ENCODE measurements around the gene NCBP3.

NCBP3 gene, protein sequence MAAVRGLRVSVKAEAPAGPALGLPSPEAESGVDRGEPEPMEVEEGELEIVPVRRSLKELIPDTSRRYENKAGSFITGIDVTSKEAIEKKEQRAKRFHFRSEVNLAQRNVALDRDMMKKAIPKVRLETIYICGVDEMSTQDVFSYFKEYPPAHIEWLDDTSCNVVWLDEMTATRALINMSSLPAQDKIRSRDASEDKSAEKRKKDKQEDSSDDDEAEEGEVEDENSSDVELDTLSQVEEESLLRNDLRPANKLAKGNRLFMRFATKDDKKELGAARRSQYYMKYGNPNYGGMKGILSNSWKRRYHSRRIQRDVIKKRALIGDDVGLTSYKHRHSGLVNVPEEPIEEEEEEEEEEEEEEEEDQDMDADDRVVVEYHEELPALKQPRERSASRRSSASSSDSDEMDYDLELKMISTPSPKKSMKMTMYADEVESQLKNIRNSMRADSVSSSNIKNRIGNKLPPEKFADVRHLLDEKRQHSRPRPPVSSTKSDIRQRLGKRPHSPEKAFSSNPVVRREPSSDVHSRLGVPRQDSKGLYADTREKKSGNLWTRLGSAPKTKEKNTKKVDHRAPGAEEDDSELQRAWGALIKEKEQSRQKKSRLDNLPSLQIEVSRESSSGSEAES

DNA sequence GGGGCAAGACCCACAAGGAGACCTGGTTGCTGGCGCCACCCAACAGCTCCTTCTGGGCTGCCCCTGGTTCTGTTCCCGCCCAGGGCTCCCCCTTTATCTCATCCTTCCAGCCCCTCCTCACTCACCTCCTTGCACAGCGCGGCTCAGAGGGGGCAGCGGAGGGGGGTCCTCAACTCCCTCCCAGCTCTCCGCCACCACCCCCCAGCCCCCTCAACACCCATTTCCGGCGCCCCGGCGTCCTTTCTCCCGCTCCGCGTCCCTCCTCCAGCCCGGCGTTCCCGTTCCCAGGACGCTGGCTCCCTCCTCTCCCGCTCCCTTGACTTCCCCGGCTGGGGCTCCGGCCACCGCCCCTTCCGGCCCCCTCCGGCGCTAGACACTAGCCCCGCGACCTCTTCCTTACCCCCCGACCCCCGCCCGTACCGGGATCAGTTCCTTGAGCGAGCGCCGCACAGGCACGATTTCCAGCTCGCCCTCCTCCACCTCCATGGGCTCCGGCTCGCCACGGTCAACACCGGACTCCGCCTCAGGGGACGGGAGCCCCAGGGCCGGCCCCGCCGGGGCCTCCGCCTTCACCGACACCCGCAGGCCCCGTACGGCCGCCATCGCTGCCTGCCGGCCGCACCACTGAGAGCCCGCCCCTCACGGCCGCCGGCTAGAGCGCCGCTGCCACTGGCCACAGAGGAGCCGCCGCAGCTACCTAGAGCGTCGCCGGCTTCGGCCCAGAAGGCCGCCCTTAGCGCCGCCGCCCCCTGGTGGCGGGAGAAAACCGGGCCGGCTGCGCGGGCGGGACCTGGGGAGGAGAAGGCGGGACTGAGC is at the start of gene NCBP3:
Gene NCBP3 (minus strand): TSS at position 626 of the 816 bp plus-strand sequence. CDS start 23 bp downstream, at position 603.
- peak; percentile 84 to 92 for DNase-seq (ENCODE audit: low read depth in 2 of 2)

DNA sequence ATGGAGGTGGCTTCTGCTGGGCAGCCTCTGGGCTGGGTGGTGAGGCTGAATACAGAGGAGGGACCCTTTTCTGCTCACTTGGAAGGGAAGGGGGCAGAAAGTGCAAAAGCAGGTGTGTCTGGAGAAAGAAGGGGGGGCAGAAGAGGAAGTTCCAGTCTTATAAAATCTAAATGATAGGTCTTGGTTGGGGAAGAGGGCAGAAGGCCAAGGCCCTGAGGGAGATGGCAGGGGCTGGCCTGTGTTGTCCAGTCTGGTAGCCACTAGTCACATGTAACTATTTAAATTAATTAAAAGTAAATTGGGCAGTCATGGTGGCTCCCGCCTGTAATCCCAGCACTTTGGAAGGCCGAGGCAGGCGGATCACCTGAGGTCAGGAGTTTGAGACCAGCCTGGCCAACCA is 49.3 kb upstream of the NCBP3 start:
- DNase-seq (ENCODE audit: low read depth in 2 of 2), result no peak

DNA sequence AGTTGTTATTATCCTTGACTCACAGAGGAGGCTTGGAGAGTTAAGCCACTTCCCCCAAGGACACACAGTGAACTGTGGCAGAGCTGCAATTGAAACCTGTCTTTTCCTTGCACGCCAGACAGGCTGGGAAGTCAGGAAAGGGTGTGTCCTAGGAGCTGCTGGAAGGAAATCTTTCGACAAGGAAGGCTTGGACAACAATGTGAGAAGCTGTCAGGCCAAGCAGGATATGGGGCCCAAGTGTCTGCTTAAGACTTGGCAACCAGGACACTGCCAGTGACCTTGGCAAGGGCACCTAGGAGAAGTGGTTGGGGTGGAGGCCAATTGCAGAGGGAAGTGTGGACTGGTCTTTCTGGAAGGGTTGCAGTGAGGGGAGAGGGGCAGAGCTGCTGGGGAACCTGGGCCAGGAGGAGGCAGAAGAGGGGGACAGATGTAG is 48.9 kb upstream of the NCBP3 start:
- no peak for DNase-seq (ENCODE audit: low read depth in 2 of 2)

DNA sequence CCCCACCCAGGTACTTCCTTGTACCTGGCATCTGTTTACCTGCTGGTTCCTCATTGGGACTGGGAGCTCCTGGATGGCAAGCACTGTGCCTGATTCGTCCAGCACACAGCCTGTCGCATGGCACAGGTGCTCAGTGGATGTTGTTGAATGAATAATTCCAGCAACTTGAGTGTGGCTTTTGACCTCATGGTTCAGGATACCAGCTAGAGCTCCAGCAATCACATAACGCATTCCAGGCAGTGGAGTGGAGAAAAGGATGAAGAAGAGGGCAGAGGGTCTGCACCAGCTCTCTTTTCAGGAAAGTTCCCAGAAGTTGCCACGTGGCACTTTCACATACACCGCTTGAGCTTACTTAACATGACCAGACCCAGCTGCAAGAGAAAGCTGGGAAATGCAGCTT is 48.1 kb upstream of the NCBP3 start:
- DNase-seq (ENCODE audit: low read depth in 2 of 2), result no peak

DNA sequence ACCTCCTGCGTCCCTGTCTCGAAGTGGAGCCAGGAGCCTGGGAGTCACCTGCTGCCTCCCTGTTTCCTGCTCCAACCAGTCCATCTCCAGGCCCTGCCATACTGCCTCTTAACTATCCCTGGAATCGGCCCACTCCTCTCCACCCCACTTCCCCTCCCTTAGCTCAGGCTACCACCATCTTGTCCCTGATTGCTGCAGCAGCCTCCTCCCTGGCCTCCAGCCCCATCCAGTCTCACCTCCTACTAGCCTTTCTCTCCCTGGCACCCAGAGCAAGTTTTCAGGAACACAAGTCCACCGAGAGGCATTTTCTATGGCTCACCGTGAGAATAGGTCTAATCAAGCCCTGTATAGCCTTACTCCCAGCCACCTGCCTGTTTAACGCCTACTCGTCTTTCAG is 47.7 kb upstream of the NCBP3 start:
- no peak for DNase-seq (ENCODE audit: low read depth in 2 of 2)

DNA sequence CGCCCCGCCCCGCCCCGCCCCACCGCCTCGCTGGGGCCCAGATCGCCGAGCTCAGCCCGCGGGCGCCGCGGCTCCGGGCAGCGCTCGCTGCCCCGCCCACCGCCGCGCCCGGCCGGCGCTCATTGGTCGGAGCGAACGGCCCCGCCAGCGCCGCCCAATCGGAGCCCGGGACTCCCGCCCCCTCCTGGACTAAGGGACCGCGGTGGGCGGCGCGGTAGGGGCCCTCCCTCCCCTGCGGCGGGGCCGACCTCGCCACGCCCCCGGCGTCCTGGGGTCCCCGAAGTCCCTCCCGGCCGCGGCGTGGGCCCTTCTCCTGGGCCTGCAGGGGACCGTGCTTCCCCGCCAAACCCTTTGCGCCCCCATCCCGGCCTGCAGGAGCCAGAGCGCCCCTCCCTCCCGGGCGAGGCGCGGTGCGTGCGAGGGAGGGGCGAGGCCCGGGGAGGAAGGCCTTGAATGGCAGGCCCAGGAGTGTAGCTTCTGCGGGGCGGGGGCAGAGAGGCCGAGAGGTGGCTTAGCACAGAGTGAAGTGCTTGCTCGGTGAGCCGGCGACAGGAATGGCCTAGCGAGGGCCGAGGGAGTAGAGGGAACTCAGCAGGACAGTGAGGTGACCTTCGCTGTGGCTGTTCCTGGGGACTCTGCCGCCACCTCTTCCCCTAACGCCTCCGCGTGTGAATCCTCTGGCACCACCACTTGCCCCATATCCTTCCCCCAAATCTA is 47.1 kb upstream of the NCBP3 start, which contains the start of gene CAMKK1:
Gene CAMKK1 (minus strand): TSS at position 51 of the 717 bp plus-strand sequence. CDS start 7,366 bp downstream, outside the sequence.
- DNase-seq (ENCODE audit: low read depth in 2 of 2), result peak; percentile 83 to 89

DNA sequence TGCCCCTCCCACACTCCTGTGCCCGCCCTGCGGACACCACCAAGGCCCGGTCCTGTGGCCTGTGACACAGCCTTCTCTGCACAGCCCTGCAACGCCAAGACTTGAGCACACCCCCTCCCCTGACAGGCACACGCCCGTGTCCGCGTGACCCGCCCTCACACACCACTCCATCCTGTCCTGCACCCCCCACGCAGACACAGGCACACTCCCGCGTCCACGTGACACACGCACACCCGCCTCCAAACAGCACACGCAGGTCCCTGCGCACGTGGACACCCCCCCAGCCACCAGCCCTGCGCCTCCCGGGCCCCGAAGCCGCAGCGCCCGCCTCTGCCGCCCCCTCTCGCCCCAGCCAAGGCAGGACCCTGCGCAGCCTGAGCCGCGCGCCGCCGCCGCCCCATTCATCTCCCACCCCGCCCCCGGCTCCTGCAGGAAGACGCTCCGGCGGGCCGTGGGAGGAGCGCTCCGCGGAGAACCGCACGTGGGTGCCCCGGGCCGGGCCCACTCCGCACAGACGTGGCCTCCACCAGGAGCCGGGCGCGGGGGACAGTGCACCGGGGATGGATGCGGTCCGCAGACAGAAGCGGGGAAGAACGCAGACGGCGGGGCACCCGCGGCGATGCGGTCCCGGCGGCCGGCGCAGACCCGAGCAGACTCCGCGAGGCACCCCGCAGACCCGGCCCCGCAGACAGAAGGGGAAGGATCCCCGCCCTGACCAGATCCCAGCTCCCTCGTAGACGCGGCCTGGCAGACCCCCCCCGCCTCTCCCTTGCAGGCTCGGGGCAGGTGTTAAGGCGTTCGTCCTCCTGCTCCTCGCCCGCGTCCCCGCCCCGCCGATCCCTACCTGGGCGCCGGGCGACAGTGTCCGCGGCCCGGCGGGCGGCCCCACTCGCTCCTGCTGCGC is 46.3 kb upstream of the NCBP3 start:
- peak; percentile 27 to 40 for DNase-seq (ENCODE audit: low read depth in 2 of 2)

DNA sequence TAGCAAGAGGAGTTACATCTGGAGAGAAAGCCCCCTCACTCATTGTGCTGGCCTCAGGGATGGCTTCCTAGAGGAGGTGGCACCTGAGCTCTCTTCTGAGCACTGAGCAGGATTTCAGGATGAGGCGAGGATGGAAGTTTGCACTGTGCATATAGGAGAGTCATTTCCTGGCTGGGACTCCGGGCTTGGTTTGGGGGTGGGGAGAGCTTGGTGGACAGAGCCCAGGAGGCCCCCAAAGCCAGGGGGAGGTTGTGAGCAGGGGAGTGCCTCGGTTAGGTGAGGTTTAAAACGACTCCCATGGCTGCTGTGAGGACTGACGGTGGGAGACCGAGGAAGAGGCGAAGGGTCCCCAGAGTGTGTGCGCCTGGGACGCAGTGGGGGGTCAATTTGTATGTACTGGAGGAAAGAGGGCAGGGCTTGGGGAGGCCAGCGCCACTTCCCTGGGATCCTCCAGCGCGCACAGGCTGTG is 45.6 kb upstream of the NCBP3 start:
- no peak for DNase-seq (ENCODE audit: low read depth in 2 of 2)

DNA sequence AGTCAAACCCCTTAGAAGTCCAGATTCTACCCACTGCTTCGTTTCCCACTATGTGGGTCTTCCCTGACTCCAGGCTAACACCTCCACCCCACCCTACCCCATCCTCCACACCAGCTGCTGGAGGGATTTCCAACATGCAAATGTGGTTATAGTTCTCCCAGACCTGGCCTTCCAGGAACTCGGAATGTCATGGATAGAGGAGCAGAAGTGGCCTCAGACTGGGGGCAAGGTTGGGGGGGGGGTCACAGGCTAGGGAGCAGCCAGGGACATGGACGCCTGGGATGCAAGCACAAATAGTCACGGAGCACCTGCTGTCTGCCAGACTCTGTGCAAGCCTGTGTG is 44.8 kb upstream of the NCBP3 start:
- no peak for DNase-seq (ENCODE audit: low read depth in 2 of 2)

DNA sequence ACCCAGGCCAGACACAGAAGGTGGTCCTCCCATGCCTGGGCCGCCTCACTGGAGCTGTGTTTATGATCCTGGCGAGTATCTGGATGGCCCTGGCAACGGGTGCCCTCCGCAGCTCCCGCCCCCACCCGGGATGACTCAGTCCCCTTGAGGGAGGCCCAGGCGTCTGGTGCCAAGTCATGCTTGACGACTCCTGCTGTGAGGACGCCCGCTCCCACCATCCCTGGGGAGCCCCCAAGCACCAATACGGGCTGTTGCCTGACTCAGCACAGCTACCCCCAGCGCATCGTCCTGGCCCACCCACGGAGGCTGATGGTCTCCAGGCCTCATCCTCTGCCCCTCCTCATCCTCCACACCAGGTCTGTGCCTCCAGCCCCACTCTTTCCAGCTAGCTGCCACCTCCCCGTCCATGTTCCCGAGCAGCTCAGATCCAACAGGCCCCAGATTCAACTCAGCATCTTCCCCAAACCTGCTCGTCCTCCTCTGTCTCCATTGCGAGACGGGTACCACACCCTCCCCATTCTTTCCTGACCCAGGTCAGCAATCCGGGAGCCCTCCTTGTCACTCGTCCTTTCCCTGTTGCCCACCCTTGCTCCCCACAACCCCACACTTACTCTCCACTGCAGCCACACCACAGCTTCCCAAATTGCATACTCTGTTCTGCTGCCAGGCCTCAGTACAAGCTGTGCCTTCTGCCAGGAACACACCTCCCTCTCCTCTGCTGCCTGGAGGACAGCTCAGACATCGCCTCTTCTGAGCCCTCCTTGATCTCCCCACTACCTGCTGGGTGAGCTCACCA is 44.2 kb upstream of the NCBP3 start:
- DNase-seq (ENCODE audit: low read depth in 2 of 2), result peak in 1 of 2 donors; percentile 26

DNA sequence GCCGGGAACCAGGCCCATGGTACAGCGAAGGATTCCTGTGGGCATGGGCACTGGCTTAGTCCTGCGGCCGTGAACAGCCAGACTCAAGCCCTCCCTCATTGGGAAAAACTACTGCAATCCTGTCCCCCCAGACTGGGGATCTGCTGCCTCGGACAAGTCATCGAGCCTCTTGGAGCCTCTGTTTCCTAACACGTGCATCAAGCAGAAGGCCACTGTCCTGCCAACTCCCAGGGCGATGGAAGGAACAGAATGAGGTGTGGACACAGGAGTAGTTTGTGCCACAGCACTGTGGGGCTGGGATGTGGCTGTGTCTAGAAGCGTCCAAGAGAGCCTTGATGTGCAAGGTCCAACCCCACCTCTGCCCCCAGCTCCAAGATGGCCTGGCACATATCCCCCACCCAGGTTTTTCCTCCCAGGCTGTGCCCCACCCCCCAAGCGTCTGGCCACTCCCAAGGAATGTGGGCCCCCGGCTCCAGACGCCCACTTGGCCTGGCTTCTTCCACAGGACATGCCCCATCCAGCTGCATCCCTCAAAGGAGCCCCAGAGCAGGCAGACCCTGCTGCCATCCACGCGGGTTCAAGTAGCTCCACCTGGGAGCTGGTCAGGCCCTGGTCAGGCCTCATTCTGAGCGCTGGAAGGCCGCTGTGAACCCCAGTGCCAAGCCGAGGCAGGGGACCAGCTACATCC is 43.4 kb upstream of the NCBP3 start:
- no peak for DNase-seq (ENCODE audit: low read depth in 2 of 2)

DNA sequence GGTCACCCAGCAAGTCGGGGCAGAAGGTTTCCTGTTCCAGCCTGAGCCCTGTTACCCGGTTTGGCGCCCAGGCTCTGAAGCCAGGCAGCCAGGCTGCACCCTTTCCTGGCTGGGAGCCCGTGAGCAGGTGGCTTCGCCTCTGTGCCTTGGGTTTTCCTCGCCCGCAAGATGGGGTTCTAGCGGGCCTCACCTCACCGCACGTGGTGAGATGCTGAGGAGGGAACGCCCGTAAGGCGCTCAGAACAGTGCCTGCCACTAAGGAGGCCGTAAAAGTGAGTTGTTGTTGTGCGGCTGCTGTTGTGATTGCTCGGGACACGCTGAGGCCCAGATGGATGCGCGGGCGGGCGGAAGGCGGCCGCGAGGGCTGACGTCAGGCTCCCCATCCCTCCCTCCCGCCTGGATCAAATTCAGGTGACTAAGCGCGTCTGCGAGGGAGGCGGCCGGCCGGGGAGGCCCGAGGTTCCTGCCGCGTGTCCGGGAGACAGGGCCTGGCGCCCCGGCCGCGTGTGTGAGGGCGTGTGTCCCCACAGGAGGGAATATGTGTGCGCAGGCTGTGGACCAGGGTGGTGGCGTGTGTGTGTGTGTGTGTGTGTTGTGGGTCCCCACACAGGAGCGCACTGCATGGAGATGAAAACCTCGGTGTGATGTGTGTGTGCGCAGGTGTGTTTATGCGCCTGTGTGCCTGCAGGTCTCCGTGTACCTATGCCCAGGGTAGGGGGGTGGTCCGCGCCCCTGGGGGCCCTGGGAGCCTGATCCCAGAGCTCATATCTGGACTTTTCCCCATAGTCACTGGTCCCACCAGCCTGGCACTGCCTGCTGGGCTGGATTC is 42.5 kb upstream of the NCBP3 start:
- DNase-seq (ENCODE audit: low read depth in 2 of 2), result no peak

DNA sequence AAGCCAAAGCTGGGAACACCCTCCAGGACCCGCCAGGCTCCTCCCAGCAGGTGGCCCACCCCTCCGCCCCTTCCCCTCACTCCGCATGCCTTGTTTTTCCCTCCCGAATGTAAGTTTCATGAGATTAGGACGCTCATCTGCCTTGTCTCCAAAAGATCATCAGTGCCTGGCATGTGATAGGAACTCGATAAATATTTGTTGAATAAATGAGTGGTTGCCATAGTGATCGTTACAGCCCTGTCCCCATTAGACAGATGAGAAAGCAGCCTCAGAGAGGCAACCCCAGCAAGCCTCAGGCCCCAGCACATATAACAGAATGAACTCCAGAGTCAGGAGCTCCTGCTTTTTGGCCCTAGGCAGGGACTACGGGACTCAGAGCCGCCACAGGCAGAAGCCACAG is 41.8 kb upstream of the NCBP3 start:
- DNase-seq (ENCODE audit: low read depth in 2 of 2), result no peak

DNA sequence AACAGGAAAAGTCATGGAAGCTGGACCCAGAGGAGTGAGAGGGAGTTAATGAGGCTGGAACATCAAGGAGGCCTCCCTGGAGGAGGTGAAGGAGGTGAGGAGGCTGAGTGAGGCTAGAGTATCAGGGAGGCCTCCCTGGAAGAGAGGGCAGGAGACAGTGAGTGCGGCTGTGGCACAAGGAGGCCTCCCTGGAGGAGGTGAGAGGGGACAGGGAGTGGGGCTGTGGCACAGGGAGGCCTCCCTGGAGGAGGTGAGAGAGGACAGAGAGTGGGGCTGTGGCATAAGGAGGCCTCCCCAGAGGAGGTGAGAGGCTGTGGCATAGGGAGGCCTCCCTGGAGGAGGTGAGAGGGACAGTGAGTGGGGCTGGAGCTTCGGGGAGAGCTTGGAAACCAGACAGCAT is 41.3 kb upstream of the NCBP3 start:
- DNase-seq (ENCODE audit: low read depth in 2 of 2), result no peak

DNA sequence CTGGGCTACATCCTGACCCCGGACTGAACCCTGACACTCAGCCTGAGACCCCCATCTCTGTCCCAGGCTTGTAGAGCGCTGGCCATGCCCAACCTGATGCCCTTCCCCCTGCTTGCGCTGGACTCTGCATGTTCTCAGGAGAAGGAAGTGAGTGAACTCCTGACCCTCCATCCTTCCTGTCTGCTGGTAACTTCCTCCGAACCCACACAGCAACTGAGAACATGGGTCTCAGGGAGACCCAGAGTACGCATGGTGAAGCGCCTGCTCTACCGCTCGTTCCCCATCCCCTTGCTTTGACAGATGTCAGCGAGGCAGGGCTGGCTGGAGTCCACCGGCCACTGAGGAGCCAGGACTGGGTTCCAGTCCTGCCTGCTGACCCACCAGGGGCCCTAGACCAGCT is 40.7 kb upstream of the NCBP3 start:
- DNase-seq (ENCODE audit: low read depth in 2 of 2), result no peak

DNA sequence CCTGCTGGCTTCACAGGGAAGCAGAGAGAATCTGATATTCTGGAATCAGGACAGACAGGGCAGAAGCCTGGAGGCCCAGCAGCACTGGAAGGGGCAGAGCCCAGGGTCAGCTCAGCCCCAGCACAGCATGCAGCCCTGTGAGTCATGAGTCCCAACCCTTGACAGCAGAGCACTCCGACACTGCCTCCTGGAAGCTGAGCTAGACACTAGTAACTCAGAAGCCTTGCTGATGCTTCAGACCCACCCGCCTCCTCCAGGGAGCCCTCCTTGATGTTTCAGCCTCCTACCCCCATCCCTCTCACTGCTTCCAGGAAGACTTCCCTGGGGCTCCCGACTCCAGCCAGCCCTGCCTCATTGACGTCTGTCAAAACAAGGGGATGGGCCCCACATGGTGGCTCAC is 39.9 kb upstream of the NCBP3 start:
- no peak for DNase-seq (ENCODE audit: low read depth in 2 of 2)

DNA sequence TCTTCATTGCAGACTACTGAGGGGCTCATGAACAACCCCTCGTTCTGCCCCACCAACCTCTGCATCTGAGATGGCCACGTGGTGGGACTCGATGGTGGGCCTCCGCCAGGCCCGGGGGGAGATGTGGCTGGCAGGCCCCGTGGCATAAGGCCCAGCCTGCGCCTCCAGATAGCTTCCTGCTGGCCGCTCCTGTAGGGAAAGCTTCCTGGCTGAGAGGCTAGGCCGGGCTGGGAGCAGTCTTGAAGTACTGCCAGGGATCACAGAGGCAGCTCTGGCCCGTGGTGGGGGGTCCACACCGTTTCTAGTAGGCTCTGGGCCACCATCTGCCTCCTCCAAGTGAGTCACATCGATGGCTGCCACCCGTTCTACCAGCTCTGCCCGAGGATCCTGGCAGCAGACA is 39.2 kb upstream of the NCBP3 start:
- no peak for DNase-seq (ENCODE audit: low read depth in 2 of 2)

DNA sequence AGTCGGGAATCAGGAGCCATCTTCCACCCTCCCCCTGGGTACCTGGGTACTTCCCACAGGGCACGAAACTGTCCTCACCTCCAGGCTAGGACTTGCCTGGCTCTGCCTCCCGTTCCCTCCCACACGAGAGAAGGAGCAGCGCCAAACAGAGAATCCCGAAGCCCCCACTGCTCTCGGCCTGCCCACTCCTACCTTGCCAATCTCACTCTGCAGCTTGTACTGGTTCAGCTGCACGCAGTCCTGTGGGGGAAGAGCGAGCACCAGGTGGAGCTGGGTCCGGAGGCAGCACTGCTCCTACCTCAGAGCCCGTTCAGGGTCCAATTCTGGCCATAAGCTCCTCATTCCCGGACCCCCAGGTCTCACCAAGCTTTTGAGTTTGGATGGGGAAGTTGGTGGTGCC is 38.1 kb upstream of the NCBP3 start:
- DNase-seq (ENCODE audit: low read depth in 2 of 2), result no peak
